Measurements from ENCODE around the gene SCN10A. TPM values are rescaled to one million over a fixed set of nuclear protein-coding genes. Genes with fewer than 3 reads are reported as not detected.

The SCN10A gene
- total and polyA plus RNA-seq, 7 donors: not detected

- DNase-seq: no peak
- Histone ChIP-seq H3K27me3 (ENCODE audit: insufficient read depth in 3 of 3, low read length in 2 of 3) (no peaks in the 10 kb centered on the region), H3K9me3 (no peaks in the 10 kb centered on the region), H3K4me1 (no peaks in the 10 kb centered on the region), H3K36me3 (ENCODE audit: insufficient read depth in 1 of 2, low read depth in 1 of 2) (no peaks in the 10 kb centered on the region), H3K4me3 (no peak overlapping the region), H3K27ac (no peak overlapping the region)
- ATAC-seq: no peak
- no peak for TF ChIP-seq CTCF (IDR thresholded peaks at IDR 0.05)
- intact Hi-C loops (cut with DNase I): no loop called here
- WGBS, 3 donors: 82 to 89% (median 85%) methylated on average over 2 of the region's 2 CpGs
Observed at GRCh38 chr3:38696034-38696433, 120.0 kb downstream of the SCN10A start.

- no peak for ATAC-seq
- H3K9me3 ChIP-seq: no peaks in the 10 kb centered on the region
- H3K4me1 ChIP-seq: no peaks in the 10 kb centered on the region
- no peaks in the 10 kb centered on the region for H3K36me3 ChIP-seq (ENCODE audit: insufficient read depth in 1 of 2, low read depth in 1 of 2)
- intact Hi-C loops (cut with DNase I): no loop called here
- no peak overlapping the region for H3K4me3 ChIP-seq
- no peak for DNase-seq
- no peaks in the 10 kb centered on the region for H3K27me3 ChIP-seq (ENCODE audit: insufficient read depth in 3 of 3, low read length in 2 of 3)
- 73 to 96% (median 78%) methylated on average over 2 of the region's 2 CpGs for WGBS, 3 donors
- no peak overlapping the region for H3K27ac ChIP-seq
- TF ChIP-seq CTCF (IDR thresholded peaks at IDR 0.05): no peak
Observed at GRCh38 chr3:38690185-38690584, 125.8 kb downstream of the SCN10A start.

- no peak overlapping the region for H3K4me3 ChIP-seq
- no peaks in the 10 kb centered on the region for H3K36me3 ChIP-seq (ENCODE audit: insufficient read depth in 1 of 2, low read depth in 1 of 2)
- TF ChIP-seq CTCF (IDR thresholded peaks at IDR 0.05): no peak
- 78 to 87% (median 79%) methylated on average over 3 of the region's 3 CpGs for WGBS, 3 donors
- no peak overlapping the region for H3K27ac ChIP-seq
- ATAC-seq (no peak), DNase-seq (no peak)
- no peaks in the 10 kb centered on the region for H3K4me1 ChIP-seq
- H3K27me3 ChIP-seq (ENCODE audit: insufficient read depth in 3 of 3, low read length in 2 of 3): no peaks in the 10 kb centered on the region
- H3K9me3 ChIP-seq: no peaks in the 10 kb centered on the region
- intact Hi-C loops (cut with DNase I): no loop called here
Observed at GRCh38 chr3:38689774-38690173, 126.2 kb downstream of the SCN10A start.

GRCh38 chr3:38689346-38689745, 126.7 kb downstream of the SCN10A start:
- H3K4me3 ChIP-seq: no peak overlapping the region
- WGBS, 3 donors: 88 to 93% (median 89%) methylated on average over 4 of the region's 4 CpGs
- no peak for ATAC-seq
- DNase-seq: no peak
- H3K27ac ChIP-seq: no peak overlapping the region
- no peaks in the 10 kb centered on the region for H3K27me3 ChIP-seq (ENCODE audit: insufficient read depth in 3 of 3, low read length in 2 of 3)
- intact Hi-C loops (cut with DNase I): no loop called here
- H3K4me1 ChIP-seq: no peaks in the 10 kb centered on the region
- no peaks in the 10 kb centered on the region for H3K9me3 ChIP-seq
- no peak for TF ChIP-seq CTCF (IDR thresholded peaks at IDR 0.05)
- no peaks in the 10 kb centered on the region for H3K36me3 ChIP-seq (ENCODE audit: insufficient read depth in 1 of 2, low read depth in 1 of 2)

- ATAC-seq: no peak
- WGBS, 3 donors: 60 to 63% (median 61%) methylated on average over 2 of the region's 2 CpGs
- Histone ChIP-seq H3K4me3 (no peak overlapping the region), H3K4me1 (no peaks in the 10 kb centered on the region), H3K9me3 (no peaks in the 10 kb centered on the region), H3K36me3 (ENCODE audit: insufficient read depth in 1 of 2, low read depth in 1 of 2) (no peaks in the 10 kb centered on the region), H3K27ac (no peak overlapping the region), H3K27me3 (ENCODE audit: insufficient read depth in 3 of 3, low read length in 2 of 3) (no peaks in the 10 kb centered on the region)
- TF ChIP-seq CTCF (IDR thresholded peaks at IDR 0.05): no peak
- no peak for DNase-seq
- intact Hi-C loops (cut with DNase I): no loop called here
Observed at GRCh38 chr3:38687321-38687720, 128.7 kb downstream of the SCN10A start.
